HG03039 (cell line): ENCODE measurements around the gene PIGK.

Experiments used
- ATAC-seq: cut with Tn5 transposase; IDR thresholded peaks from one replicate; pipeline ENCODE4 v1.9.1; 2021; ENCODE audit warnings: mild to moderate bottlenecking, moderate library complexity; ENCODE audit not compliant: unreplicated experiment

PIGK gene

DNA sequence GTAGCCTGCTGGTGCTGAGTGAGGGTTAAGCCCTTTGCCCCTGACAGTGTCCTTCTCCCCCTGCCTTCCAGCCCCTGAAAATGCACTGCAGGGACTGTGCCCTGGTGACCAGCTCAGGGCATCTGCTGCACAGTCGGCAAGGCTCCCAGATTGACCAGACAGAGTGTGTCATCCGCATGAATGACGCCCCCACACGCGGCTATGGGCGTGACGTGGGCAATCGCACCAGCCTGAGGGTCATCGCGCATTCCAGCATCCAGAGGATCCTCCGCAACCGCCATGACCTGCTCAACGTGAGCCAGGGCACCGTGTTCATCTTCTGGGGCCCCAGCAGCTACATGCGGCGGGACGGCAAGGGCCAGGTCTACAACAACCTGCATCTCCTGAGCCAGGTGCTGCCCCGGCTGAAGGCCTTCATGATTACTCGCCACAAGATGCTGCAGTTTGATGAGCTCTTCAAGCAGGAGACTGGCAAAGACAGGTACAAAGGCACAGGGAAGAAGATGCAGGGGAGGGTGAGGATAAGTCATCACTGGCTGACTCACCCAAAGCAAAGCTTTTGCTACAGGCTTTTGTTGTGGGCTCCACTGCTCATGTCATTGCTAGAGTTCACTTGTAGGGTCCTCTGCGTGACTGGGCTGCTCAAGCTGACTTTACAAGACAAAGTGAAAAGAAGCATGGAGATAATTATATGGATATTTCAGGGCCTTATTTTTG is 174.9 kb downstream of the PIGK start:
- no peak for ATAC-seq

DNA sequence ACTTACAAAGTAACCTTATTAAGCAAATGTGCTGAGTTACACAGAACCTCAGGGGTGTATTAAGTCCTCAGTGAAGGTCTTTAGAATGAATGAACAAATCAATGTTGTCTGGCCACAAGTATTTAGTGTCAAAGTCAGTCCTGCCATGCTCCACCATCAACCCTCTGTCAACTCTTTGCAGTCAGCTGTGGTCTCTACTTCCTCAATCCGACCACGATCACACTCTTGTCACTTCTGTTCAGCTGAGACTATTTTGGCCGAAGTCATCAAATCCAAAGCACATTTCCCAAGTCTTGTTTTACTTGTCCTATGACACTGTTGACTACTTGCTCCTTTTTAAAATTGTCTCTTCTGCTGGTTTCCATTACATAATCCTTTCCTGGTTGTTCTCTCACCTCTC is 178.4 kb downstream of the PIGK start:
- no peak for ATAC-seq

DNA sequence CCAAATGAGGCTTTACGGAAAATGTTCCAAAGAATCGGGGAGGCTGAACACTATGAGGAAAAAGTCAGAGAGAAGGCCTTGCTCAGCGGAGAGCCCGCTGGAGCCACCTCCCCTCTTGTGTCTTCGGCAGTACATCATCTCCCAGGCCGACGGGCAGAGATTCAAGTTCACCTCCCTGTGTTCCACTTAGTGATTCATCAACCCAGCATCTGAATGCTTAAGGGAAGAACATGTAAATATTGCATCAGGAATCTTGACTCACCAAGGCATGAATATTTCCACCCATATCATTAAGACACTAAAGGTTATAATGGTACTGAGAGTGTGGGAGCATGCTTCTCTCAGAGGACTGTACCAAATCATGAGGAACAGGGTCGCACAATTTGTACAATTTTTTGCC is 179.5 kb downstream of the PIGK start:
- ATAC-seq: no peak

DNA sequence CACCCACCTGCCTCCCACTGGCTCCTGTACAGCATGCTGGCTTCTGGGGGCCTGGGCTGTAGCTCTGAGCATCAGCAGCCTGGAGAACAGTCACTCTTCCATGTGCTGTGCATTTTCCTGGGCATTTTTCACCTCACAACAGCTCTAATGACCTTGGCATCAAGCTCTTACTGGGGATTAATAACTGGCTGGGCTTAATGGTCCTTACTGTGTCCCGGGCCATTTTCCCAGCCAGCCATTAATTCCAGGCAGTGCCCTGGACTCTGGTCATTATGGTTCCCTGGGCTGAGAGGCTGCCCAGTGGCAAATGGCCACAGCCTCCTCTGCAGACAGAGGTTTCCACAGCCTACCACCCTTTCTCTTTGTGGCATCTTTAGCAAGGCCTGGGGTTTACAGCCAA is 180.1 kb downstream of the PIGK start:
- ATAC-seq: no peak
